Measurements from ENCODE around the gene NBPF3. TPM values are rescaled to one million over a fixed set of nuclear protein-coding genes. Genes with fewer than 3 reads are reported as not detected.

NBPF3 gene
- total and polyA plus RNA-seq, 3 donors from 2014 or later: 38.3 to 49.1 (median 42.0) TPM

DNA sequence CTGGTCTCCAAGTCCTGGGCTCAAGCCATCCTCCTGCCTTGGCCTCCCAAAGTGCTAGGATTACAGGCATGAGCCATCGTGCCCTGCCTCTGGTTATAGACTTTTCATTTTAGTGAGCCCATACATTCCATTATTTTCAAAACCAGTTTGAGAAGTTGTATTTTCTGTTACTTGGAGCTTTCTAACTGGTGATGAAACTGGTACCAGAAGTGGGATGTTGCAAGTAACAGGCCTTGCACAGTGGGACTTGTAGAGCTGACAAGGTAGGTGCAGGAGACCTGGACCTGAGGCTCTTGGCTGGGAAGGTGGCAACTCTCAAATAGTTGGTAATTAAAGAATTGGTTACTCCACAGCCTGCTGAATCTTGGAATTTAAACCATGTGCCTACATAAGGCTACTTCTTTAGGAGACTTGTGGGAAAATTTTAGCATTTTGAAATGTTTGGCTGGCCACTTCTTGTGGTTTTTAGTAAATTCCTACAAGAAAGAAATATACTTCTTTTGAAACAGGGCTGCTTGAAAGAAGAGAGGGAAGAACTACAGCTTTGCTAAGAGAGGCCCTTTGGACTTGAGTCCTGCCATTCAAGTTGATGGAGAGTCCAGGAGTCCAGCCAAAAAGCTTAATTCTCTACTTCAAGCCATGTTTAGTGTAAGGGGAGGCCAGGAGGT is 59.5 kb downstream of the NBPF3 start:
- Histone ChIP-seq H3K4me1 (peaks cover 3% of the 10 kb centered on the region), H3K4me3 (no peak overlapping the region), H3K36me3 (ENCODE audit: low read depth, missing control alignments) (no peaks in the 10 kb centered on the region), H3K27me3 (no peaks in the 10 kb centered on the region), H3K27ac (no peak overlapping the region), H3K9me3 (no peaks in the 10 kb centered on the region)
- WGBS, 2 donors: 100% methylated on average over 1 of the region's 1 CpG
- intact Hi-C loops (cut with DNase I; ENCODE audit: low total_unique reads): no loop called here
- TF ChIP-seq CTCF (IDR thresholded peaks at IDR 0.05): no peak
- TF ChIP-seq POLR2A (IDR thresholded peaks at IDR 0.05): no peak
- no peak for DNase-seq

GRCh38 chr1:21503706-21504377 is 63.9 kb downstream of the NBPF3 start:
- Histone ChIP-seq H3K27me3 (no peaks in the 10 kb centered on the region), H3K4me3 (no peak overlapping the region), H3K27ac (no peak overlapping the region), H3K36me3 (ENCODE audit: low read depth, missing control alignments) (no peaks in the 10 kb centered on the region), H3K9me3 (no peaks in the 10 kb centered on the region), H3K4me1 (peaks cover 7% of the 10 kb centered on the region)
- TF ChIP-seq CTCF (IDR thresholded peaks at IDR 0.05) (no peak), POLR2A (IDR thresholded peaks at IDR 0.05) (no peak)
- 46 to 48% methylated on average over 7 of the region's 7 CpGs for WGBS, 2 donors
- DNase-seq: peak; percentile 41
- intact Hi-C loops (cut with DNase I; ENCODE audit: low total_unique reads): no loop called here

DNA sequence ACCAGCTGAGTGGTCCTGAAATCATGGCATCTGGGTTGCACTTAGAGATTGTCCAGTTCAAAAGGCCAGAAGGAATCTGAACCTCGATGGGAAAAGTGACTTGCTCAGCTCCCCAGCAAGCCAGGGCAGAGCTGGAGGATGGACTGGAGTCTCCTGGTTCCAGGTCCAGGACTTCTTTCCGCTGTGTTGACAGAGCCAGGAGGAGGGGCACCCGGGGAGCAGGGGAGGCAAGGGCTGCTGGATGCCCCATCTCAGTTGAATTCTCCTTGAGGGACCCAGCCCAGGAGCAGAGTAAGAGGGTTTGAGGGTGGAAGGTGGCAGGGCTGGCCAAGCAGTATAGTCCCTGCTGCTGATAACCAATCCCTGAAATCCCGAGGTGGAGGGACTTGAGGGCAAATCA is 66.9 kb downstream of the NBPF3 start:
- H3K4me1 ChIP-seq: peaks cover 13% of the 10 kb centered on the region
- no peak for TF ChIP-seq POLR2A (IDR thresholded peaks at IDR 0.05)
- TF ChIP-seq CTCF (IDR thresholded peaks at IDR 0.05): no peak
- no peaks in the 10 kb centered on the region for H3K9me3 ChIP-seq
- H3K27ac ChIP-seq: no peak overlapping the region
- H3K4me3 ChIP-seq: no peak overlapping the region
- 78 to 79% methylated on average over 4 of the region's 4 CpGs for WGBS, 2 donors
- no peak for DNase-seq
- H3K27me3 ChIP-seq: no peaks in the 10 kb centered on the region
- intact Hi-C loops (cut with DNase I; ENCODE audit: low total_unique reads): no loop called here
- H3K36me3 ChIP-seq (ENCODE audit: low read depth, missing control alignments): no peaks in the 10 kb centered on the region

GRCh38 chr1:21507511-21508270 is 67.8 kb downstream of the NBPF3 start:
- H3K27ac ChIP-seq: no peak overlapping the region
- intact Hi-C loops (cut with DNase I; ENCODE audit: low total_unique reads): no loop called here
- 74 to 83% methylated on average over 1 of the region's 1 CpG for WGBS, 2 donors
- no peak for TF ChIP-seq POLR2A (IDR thresholded peaks at IDR 0.05)
- no peak for TF ChIP-seq CTCF (IDR thresholded peaks at IDR 0.05)
- no peaks in the 10 kb centered on the region for H3K36me3 ChIP-seq (ENCODE audit: low read depth, missing control alignments)
- no peak for DNase-seq
- no peaks in the 10 kb centered on the region for H3K9me3 ChIP-seq
- H3K27me3 ChIP-seq: no peaks in the 10 kb centered on the region
- no peak overlapping the region for H3K4me3 ChIP-seq
- peaks cover 13% of the 10 kb centered on the region for H3K4me1 ChIP-seq
